Measurements from ENCODE around the gene DMRT2. TPM values are rescaled to one million over a fixed set of nuclear protein-coding genes. Genes with fewer than 3 reads are reported as not detected.

Gene DMRT2
- total and polyA plus RNA-seq, 2 of the 13 experiments (the other 11 are each of a cell fraction or from before 2014, with no cell fraction given), result not detected

DNA sequence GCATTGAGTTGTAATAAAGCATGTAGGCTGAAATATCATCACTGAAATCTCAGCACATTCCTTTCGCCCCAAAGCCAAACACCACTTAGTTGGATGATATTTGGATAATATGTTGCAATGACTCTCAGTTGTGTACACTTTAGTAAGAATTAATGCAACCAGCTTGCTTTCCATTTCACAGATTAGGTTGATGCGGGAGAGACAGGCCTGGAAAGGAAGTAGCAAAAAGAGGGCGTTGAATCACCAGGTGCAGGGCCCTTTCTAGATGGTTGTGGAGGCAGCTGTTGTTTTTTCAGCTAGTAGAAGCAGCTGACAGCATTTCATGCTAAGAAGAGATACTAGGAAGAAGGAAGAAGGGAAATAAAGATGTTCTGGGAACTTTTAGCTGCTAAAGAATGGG, 42.8 kb upstream of the DMRT2 start:
- TF ChIP-seq CEBPB (IDR thresholded peaks at IDR 0.05; ENCODE audit: borderline replicate concordance, low read depth, low read length), result 0 out of 2 replicates have a peak, but pooled peaks have one; percentile 10
- TF ChIP-seq, protein P1, sequence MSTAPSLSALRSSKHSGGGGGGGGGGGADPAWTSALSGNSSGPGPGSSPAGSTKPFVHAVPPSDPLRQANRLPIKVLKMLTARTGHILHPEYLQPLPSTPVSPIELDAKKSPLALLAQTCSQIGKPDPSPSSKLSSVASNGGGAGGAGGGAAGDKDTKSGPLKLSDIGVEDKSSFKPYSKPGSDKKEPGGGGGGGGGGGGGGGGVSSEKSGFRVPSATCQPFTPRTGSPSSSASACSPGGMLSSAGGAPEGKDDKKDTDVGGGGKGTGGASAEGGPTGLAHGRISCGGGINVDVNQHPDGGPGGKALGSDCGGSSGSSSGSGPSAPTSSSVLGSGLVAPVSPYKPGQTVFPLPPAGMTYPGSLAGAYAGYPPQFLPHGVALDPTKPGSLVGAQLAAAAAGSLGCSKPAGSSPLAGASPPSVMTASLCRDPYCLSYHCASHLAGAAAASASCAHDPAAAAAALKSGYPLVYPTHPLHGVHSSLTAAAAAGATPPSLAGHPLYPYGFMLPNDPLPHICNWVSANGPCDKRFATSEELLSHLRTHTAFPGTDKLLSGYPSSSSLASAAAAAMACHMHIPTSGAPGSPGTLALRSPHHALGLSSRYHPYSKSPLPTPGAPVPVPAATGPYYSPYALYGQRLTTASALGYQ (CRISPR knock-in tag; IDR thresholded peaks at IDR 0.05), result no peak
- Histone ChIP-seq H3K27ac (ENCODE audit: extremely low read length, insufficient read depth, low read length) (no peak overlapping the region), H3K79me2 (ENCODE audit: insufficient read depth, low read length) (no peaks in the 10 kb centered on the region), H3K9me3 (ENCODE audit: low read length) (no peaks in the 10 kb centered on the region), H2AFZ (ENCODE audit: low read length) (no peak overlapping the region), H3K4me2 (ENCODE audit: low read depth, low read length) (no peak overlapping the region), H3K27me3 (ENCODE audit: control insufficient read depth in 1 of 2, insufficient read depth in 2 of 2, low read length in 2 of 2) (0 out of 5 replicates have a peak, but pooled peaks cover 0 to 8% of the 10 kb centered on the region in 2 experiments), H3K36me3 (replicated peaks in 1 of 2; ENCODE audit: control insufficient read depth in 1 of 2, insufficient read depth in 2 of 2, low read length in 2 of 2) (no peaks in the 10 kb centered on the region), H3K9ac (ENCODE audit: insufficient read depth, low read depth, low read length) (no peak overlapping the region), H3K4me3 (replicated peaks in 1 of 3; ENCODE audit: insufficient read depth in 1 of 3, low read depth in 2 of 3, low read length in 3 of 3) (no peak overlapping the region), H3K4me1 (ENCODE audit: insufficient read depth, low read length) (no peaks in the 10 kb centered on the region), H4K20me1 (ENCODE audit: insufficient read depth, low read length) (no peaks in the 10 kb centered on the region)
- ATAC-seq, result no peak
- in situ Hi-C loops (cut with HindIII; ENCODE audit: extremely low pct_ligation_motif_present, low pct_unique_long_range_greater_than_20kb) (no loop called here), intact Hi-C loops (cut with micrococcal nuclease; ENCODE audit: unreplicated experiment) (loop anchor here (5.0 to 10.0 kb wide), 3 partner anchors 423 to 660 kb away; no protein-coding TSS in a partner anchor)
- WGBS (ENCODE audit: low lambda C conversion rate), result 13% methylated on average over 3 of the region's 3 CpGs
- ChIA-PET POLR2A (no interaction called here), CTCF (ENCODE audit: low intra/inter-chr PET ratio, low total read pairs) (interaction anchor here (2.7 kb wide), 1 partner anchor 114 kb away, joined by 29 read pairs; no protein-coding TSS in a partner anchor)
- no TSS peak for BruUV-seq (replicated peaks)
- DNase-seq (ENCODE audit: low spot score), result no peak
- no peak for FAIRE-seq

GRCh38 chr9:1008216-1008615, 41.9 kb upstream of the DMRT2 start:
- 71% methylated on average over 3 of the region's 3 CpGs for WGBS (ENCODE audit: low lambda C conversion rate)
- H3K4me1 ChIP-seq (ENCODE audit: insufficient read depth, low read length), result no peaks in the 10 kb centered on the region
- no peak overlapping the region for H3K27ac ChIP-seq (ENCODE audit: extremely low read length, insufficient read depth, low read length)
- no peak for TF ChIP-seq TCF7L2 (IDR thresholded peaks at IDR 0.05; ENCODE audit: low read depth, low read length)
- TF ChIP-seq NFE2 (CRISPR knock-in tag; IDR thresholded peaks at IDR 0.05), result no peak
- no peak for TF ChIP-seq SMAD1 (CRISPR knock-in tag; IDR thresholded peaks at IDR 0.05; ENCODE audit: borderline replicate concordance, low read depth)
- no peak for TF ChIP-seq ZNF563 (CRISPR knock-in tag; IDR thresholded peaks at IDR 0.05)
- no peak for TF ChIP-seq KIAA2018 (CRISPR knock-in tag; IDR thresholded peaks at IDR 0.05; ENCODE audit: borderline replicate concordance)
- H4K20me1 ChIP-seq (ENCODE audit: insufficient read depth, low read length), result no peaks in the 10 kb centered on the region
- in situ Hi-C loops (cut with HindIII; ENCODE audit: extremely low pct_ligation_motif_present, low pct_unique_long_range_greater_than_20kb), result no loop called here
- no peaks in the 10 kb centered on the region for H3K79me2 ChIP-seq (ENCODE audit: insufficient read depth, low read length)
- intact Hi-C loops (cut with micrococcal nuclease; ENCODE audit: unreplicated experiment), result loop anchor here (5.0 to 10.0 kb wide), 3 partner anchors 423 to 661 kb away; no protein-coding TSS in a partner anchor
- H3K4me3 ChIP-seq (replicated peaks in 1 of 3; ENCODE audit: insufficient read depth in 1 of 3, low read depth in 2 of 3, low read length in 3 of 3), result no peak overlapping the region
- H3K4me2 ChIP-seq (ENCODE audit: low read depth, low read length), result no peak overlapping the region
- no peak for FAIRE-seq
- ChIA-PET CTCF (ENCODE audit: low intra/inter-chr PET ratio, low total read pairs) (interaction anchor here (1.3 to 2.7 kb wide), 4 partner anchors 115 to 661 kb away, joined by 4 to 29 read pairs (median 6); no protein-coding TSS in a partner anchor), POLR2A (no interaction called here)
- H3K9ac ChIP-seq (ENCODE audit: insufficient read depth, low read depth, low read length), result no peak overlapping the region
- DNase-seq (ENCODE audit: low spot score), result no peak
- no peaks in the 10 kb centered on the region for H3K9me3 ChIP-seq (ENCODE audit: low read length)
- 0 out of 5 replicates have a peak, but pooled peaks cover 0 to 8% of the 10 kb centered on the region in 2 experiments for H3K27me3 ChIP-seq (ENCODE audit: control insufficient read depth in 1 of 2, insufficient read depth in 2 of 2, low read length in 2 of 2)
- BruUV-seq (replicated peaks), result no TSS peak
- H3K36me3 ChIP-seq (replicated peaks in 1 of 2; ENCODE audit: control insufficient read depth in 1 of 2, insufficient read depth in 2 of 2, low read length in 2 of 2), result no peaks in the 10 kb centered on the region
- ATAC-seq, result no peak
- no peak overlapping the region for H2AFZ ChIP-seq (ENCODE audit: low read length)

All from HepG2 (cell line).